ENCODE data around the gene IL25. TPM values are rescaled to one million over a fixed set of nuclear protein-coding genes. Genes with fewer than 3 reads are reported as not detected.
"Not testable (repeated sequence)": the region's sequence is repeated elsewhere in the genome, so short reads cannot be mapped to it uniquely, and the experiment has no call there.

The IL25 gene
- total RNA-seq = not detected
- polyA plus RNA-seq = not detected

DNA sequence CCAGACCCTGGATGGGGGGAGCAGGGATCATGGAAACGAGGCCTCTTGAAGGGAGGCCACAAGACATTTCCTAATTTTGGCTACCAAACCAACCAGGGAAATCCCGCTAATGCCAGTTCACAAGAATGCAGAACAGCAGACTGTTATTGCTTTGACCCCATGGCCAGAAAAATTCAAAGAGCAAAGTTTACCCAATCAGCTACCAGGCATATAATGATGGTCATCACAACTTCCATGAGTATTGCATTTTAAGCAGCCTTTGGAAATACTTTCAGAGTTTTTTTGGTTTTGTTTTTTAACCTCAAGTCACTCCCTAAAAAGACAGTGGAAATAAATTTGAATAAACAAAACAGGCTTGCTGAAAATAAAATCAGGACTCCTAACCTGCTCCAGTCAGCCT is at the start of gene IL25:
Gene IL25 (plus strand): TSS at position 301 of the 400 bp plus-strand sequence.
- Mint-ChIP-seq H3K36me3 (no peaks in the 10 kb centered on the region), H3K4me3 (no peak within 1 kb of the TSS), H3K27ac (no peak within 1 kb of the TSS), H3K9me3 (no peaks in the 10 kb centered on the region), H3K27me3 (peaks cover under 1 to 4% of the 10 kb centered on the region in 2 donors), H3K4me1 (no peaks in the 10 kb centered on the region)
- no peaks in the 10 kb centered on the region for H3K4me1 ChIP-seq (ENCODE audit: insufficient read depth, low read length)
- no peaks in the 10 kb centered on the region for H3K9me3 ChIP-seq (ENCODE audit: control insufficient read depth in 1 of 2, low read length in 2 of 2)
- POLR2A ChIA-PET (ENCODE audit: partially characterized antibody) = no interaction called here
- no peak within 1 kb of the TSS for H3K4me3 ChIP-seq (ENCODE audit: low read length in 2 of 2)
- no peak for DNase-seq
- CTCF ChIA-PET (ENCODE audit: partially characterized antibody) = interaction anchor here (1.0 kb wide), 1 partner anchor 11 kb away, joined by 3 read pairs; no protein-coding TSS in a partner anchor
- intact Hi-C loops (cut with micrococcal nuclease) = no loop called here
- H3K36me3 ChIP-seq (ENCODE audit: insufficient read depth, low read length) = no peaks in the 10 kb centered on the region
- no peak within 1 kb of the TSS for H3K27ac ChIP-seq (ENCODE audit: low read depth, low read length)
- no peaks in the 10 kb centered on the region for H3K27me3 ChIP-seq (ENCODE audit: insufficient read depth, low read length)

GRCh38 chr14:23323838-23324454 is 48.7 kb upstream of the IL25 start:
- H3K27ac ChIP-seq (ENCODE audit: low read depth, low read length) = no peak overlapping the region

DNA sequence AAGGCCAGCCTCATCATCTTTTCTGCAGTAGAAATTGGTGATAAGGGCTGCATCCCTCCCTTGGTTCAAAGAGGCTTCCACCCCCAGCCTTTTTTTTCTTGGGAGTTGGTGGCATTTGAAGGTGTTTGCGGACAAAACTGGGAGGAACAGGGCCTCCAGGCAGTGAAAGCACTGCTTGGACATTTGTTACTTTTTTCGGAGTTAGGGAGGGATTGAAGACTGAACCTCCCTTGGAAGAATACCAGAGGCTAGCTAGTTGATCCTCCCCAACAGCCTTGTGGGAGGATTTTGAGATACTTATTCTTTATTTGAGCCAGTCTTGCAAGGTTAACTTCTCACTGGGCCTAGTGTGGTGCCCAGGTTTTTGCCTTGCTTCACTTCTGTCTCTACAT is 48.2 kb upstream of the IL25 start:
- POLR2A ChIA-PET (ENCODE audit: partially characterized antibody) = interaction anchor here (9.1 kb wide), 1 partner anchor 20 kb away, joined by 373 read pairs; the partner anchor contains the start of genes BCL2L2 and PPP1R3E
- DNase-seq = no peak

More at GRCh38 chr14:23323838-23324454, 48.7 kb upstream of the IL25 start:
- Mint-ChIP-seq H3K4me1 (peaks cover 22 to 41% (median 29%) of the 10 kb centered on the region in 4 donors), H3K27ac (peak overlapping the region in 2 of 7 donors; percentile 17 to 90), H3K36me3 (peaks cover 26 to 45% of the 10 kb centered on the region in 2 donors), H3K27me3 (peaks cover 0 to 2% of the 10 kb centered on the region in 2 donors), H3K4me3 (no peak overlapping the region), H3K9me3 (peaks cover 0 to 2% (median 0%) of the 10 kb centered on the region in 8 donors)
- ChIA-PET POLR2A (ENCODE audit: partially characterized antibody) (interaction anchor here (3.6 to 9.1 kb wide), 2 partner anchors 19 to 31 kb away, joined by 23 to 373 read pairs; partner anchors contain the start of genes BCL2L2 and PPP1R3E), CTCF (ENCODE audit: partially characterized antibody) (interaction anchor here (1.2 to 2.5 kb wide), 5 partner anchors 30 to 205 kb away, joined by 3 to 12 read pairs (median 7); partner anchors contain the start of genes CEBPE and HOMEZ)
- peaks cover 29% of the 10 kb centered on the region for H3K4me1 ChIP-seq (ENCODE audit: insufficient read depth, low read length)
- H3K36me3 ChIP-seq (ENCODE audit: insufficient read depth, low read length) = peaks cover 18% of the 10 kb centered on the region
- intact Hi-C loops (cut with micrococcal nuclease) = loop anchor here (10.0 kb wide), 1 partner anchor 729 kb away; the partner anchor contains the start of gene ABHD4
- no peak for DNase-seq
- H3K4me3 ChIP-seq (ENCODE audit: low read length in 2 of 2) = no peak overlapping the region
- H3K27me3 ChIP-seq (ENCODE audit: insufficient read depth, low read length) = no peaks in the 10 kb centered on the region
- H3K9me3 ChIP-seq (ENCODE audit: control insufficient read depth in 1 of 2, low read length in 2 of 2) = no peaks in the 10 kb centered on the region

DNA sequence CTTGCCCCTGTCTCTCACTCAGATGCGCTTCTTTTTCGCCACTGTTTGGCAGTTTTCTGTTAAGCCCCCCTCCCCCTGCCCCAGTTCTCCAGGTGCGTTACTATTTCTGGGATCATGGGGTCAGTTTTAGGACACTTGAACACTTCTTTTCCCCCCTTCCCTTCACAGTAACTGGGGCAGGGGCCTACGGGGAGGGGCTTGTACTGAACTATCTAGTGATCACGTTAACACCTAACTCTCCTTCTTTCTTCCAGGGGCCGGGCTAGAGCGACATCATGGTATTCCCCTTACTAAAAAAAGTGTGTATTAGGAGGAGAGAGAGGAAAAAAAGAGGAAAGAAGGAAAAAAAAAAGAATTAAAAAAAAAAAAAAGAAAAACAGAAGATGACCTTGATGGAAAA is 47.6 kb upstream of the IL25 start:
- Histone ChIP-seq H3K9me3 (ENCODE audit: control insufficient read depth in 1 of 2, low read length in 2 of 2) (no peaks in the 10 kb centered on the region), H3K36me3 (ENCODE audit: insufficient read depth, low read length) (peaks cover 18% of the 10 kb centered on the region), H3K4me1 (ENCODE audit: insufficient read depth, low read length) (peaks cover 26% of the 10 kb centered on the region), H3K27me3 (ENCODE audit: insufficient read depth, low read length) (no peaks in the 10 kb centered on the region), H3K4me3 (ENCODE audit: low read length in 2 of 2) (no peak overlapping the region), H3K27ac (ENCODE audit: low read depth, low read length) (no peak overlapping the region)
- no peak for DNase-seq
- intact Hi-C loops (cut with micrococcal nuclease) = loop anchor here (10.0 kb wide), 1 partner anchor 730 kb away; the partner anchor contains the start of gene ABHD4
- no peak overlapping the region for H3K4me3 Mint-ChIP-seq
- H3K36me3 Mint-ChIP-seq = peaks cover 26 to 45% of the 10 kb centered on the region in 2 donors
- POLR2A ChIA-PET (ENCODE audit: partially characterized antibody) = interaction anchor here (0.6 to 9.1 kb wide), 2 partner anchors 20 to 1812 kb away, joined by 4 to 373 read pairs; partner anchors contain the start of genes BCL2L2 and PPP1R3E
- no peaks in the 10 kb centered on the region for H3K9me3 Mint-ChIP-seq
- peaks cover 20 to 35% (median 25%) of the 10 kb centered on the region in 4 donors for H3K4me1 Mint-ChIP-seq
- peak overlapping the region in 1 of 7 donors; percentile 8 for H3K27ac Mint-ChIP-seq
- no peaks in the 10 kb centered on the region for H3K27me3 Mint-ChIP-seq
- CTCF ChIA-PET (ENCODE audit: partially characterized antibody) = interaction anchor here (1.2 kb wide), 1 partner anchor 128 kb away, joined by 3 read pairs; no protein-coding TSS in a partner anchor

More for the DNA sequence above, 48.2 kb upstream of the IL25 start:
- H3K27ac Mint-ChIP-seq = no peak overlapping the region
- CTCF ChIA-PET (ENCODE audit: partially characterized antibody) = interaction anchor here (1.2 to 1.7 kb wide), 2 partner anchors 30 to 129 kb away, joined by 3 to 5 read pairs; no protein-coding TSS in a partner anchor
- H3K36me3 Mint-ChIP-seq = peaks cover 26 to 45% of the 10 kb centered on the region in 2 donors
- H3K4me3 Mint-ChIP-seq = no peak overlapping the region
- no peaks in the 10 kb centered on the region for H3K27me3 ChIP-seq (ENCODE audit: insufficient read depth, low read length)
- H3K9me3 ChIP-seq (ENCODE audit: control insufficient read depth in 1 of 2, low read length in 2 of 2) = no peaks in the 10 kb centered on the region
- H3K4me3 ChIP-seq (ENCODE audit: low read length in 2 of 2) = no peak overlapping the region
- peaks cover 18% of the 10 kb centered on the region for H3K36me3 ChIP-seq (ENCODE audit: insufficient read depth, low read length)
- intact Hi-C loops (cut with micrococcal nuclease) = loop anchor here (10.0 kb wide), 1 partner anchor 730 kb away; the partner anchor contains the start of gene ABHD4
- H3K4me1 Mint-ChIP-seq = peaks cover 22 to 40% (median 29%) of the 10 kb centered on the region in 4 donors
- H3K27ac ChIP-seq (ENCODE audit: low read depth, low read length) = no peak overlapping the region
- peaks cover 29% of the 10 kb centered on the region for H3K4me1 ChIP-seq (ENCODE audit: insufficient read depth, low read length)
- peaks cover 0 to 2% (median 0%) of the 10 kb centered on the region in 8 donors for H3K9me3 Mint-ChIP-seq
- peaks cover 0 to 2% of the 10 kb centered on the region in 2 donors for H3K27me3 Mint-ChIP-seq

DNA sequence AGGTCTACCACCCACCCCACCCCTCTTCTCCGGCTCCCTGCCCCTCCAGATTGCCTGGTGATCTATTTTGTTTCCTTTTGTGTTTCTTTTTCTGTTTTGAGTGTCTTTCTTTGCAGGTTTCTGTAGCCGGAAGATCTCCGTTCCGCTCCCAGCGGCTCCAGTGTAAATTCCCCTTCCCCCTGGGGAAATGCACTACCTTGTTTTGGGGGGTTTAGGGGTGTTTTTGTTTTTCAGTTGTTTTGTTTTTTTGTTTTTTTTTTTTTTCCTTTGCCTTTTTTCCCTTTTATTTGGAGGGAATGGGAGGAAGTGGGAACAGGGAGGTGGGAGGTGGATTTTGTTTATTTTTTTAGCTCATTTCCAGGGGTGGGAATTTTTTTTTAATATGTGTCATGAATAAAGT is 46.9 kb upstream of the IL25 start:
- H3K9me3 ChIP-seq (ENCODE audit: control insufficient read depth in 1 of 2, low read length in 2 of 2); H3K27me3 Mint-ChIP-seq; H3K4me3 ChIP-seq (ENCODE audit: low read length in 2 of 2); H3K9me3 Mint-ChIP-seq; H3K4me3 Mint-ChIP-seq; H3K27me3 ChIP-seq (ENCODE audit: insufficient read depth, low read length); DNase-seq; H3K27ac ChIP-seq (ENCODE audit: low read depth, low read length): not testable (repeated sequence)
- Histone ChIP-seq H3K4me1 (ENCODE audit: insufficient read depth, low read length) (peaks cover 19% of the 10 kb centered on the region), H3K36me3 (ENCODE audit: insufficient read depth, low read length) (peaks cover 18% of the 10 kb centered on the region)
- H3K4me1 Mint-ChIP-seq = peaks cover 17 to 28% (median 18%) of the 10 kb centered on the region in 4 donors
- intact Hi-C loops (cut with micrococcal nuclease) = loop anchor here (10.0 kb wide), 1 partner anchor 731 kb away; the partner anchor contains the start of gene ABHD4
- H3K27ac Mint-ChIP-seq = peak overlapping the region in 2 of 7 donors; percentile 75 to 79
- POLR2A ChIA-PET (ENCODE audit: partially characterized antibody) = interaction anchor here (1.0 kb wide), 1 partner anchor 20 kb away, joined by 3 read pairs; no protein-coding TSS in a partner anchor
- CTCF ChIA-PET (ENCODE audit: partially characterized antibody) = interaction anchor here (0.9 to 2.7 kb wide), 8 partner anchors 27 to 231 kb away, joined by 3 to 25 read pairs (median 3); partner anchors contain the start of genes ACIN1 and CMTM5
- H3K36me3 Mint-ChIP-seq = peaks cover 26 to 45% of the 10 kb centered on the region in 2 donors

DNA sequence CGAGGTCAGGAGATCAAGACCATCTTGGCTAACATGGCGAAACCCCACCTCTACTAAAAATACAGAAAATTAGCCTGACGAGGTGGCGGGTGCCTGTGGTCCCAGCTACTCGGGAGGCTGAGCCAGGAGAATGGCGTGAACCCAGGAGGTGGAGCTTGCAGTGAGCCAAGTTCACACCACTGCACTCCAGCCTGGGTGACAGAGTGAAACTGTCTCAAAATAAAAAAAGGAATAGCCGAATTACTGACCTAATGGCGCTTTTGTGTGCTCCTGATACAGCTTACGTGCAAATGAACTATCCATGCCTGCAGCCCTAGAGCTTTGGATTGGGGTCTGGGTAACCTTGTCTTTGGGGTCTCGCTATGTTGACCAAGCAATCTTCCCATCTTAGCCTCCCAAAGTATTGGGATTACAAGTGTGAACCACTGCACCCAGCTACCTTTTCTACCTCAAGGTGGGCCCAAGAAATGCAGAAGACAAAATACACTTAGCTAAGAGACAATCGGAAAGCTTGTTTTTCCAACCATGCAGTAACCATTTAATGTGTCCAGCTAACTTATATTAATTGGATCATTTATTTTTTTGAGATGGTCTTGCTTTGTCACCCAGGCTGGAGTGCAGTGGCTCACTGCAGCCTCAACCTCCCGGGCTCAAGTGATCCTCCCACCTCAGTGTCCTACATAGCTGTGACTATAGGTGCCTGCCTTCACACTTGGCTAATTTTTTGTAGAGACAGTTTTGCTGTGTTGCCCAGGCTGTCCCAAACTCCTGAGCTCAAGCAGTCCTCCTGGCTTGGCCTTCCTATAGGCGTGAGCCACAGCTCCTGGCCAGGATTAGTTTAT is 45.9 kb upstream of the IL25 start:
- no peaks in the 10 kb centered on the region for H3K9me3 Mint-ChIP-seq
- CTCF ChIA-PET (ENCODE audit: partially characterized antibody) = interaction anchor here (0.7 to 2.7 kb wide), 21 partner anchors 10 to 234 kb away, joined by 3 to 25 read pairs (median 4); partner anchors contain the start of genes ACIN1, CMTM5 and PPP1R3E
- no peaks in the 10 kb centered on the region for H3K27me3 ChIP-seq (ENCODE audit: insufficient read depth, low read length)
- no peaks in the 10 kb centered on the region for H3K9me3 ChIP-seq (ENCODE audit: control insufficient read depth in 1 of 2, low read length in 2 of 2)
- peak overlapping the region in 2 of 7 donors; percentile 19 to 57 for H3K27ac Mint-ChIP-seq
- POLR2A ChIA-PET (ENCODE audit: partially characterized antibody) = interaction anchor here (1.0 to 1.5 kb wide), 5 partner anchors 21 to 53 kb away, joined by 3 to 5 read pairs (median 3); partner anchors contain the start of gene HOMEZ
- H3K4me1 ChIP-seq (ENCODE audit: insufficient read depth, low read length) = peaks cover 19% of the 10 kb centered on the region
- H3K36me3 ChIP-seq (ENCODE audit: insufficient read depth, low read length) = peaks cover 18% of the 10 kb centered on the region
- peaks cover 26 to 41% of the 10 kb centered on the region in 2 donors for H3K36me3 Mint-ChIP-seq
- no peak for DNase-seq
- H3K27ac ChIP-seq (ENCODE audit: low read depth, low read length) = no peak overlapping the region
- H3K27me3 Mint-ChIP-seq = peaks cover 0 to 2% of the 10 kb centered on the region in 2 donors
- intact Hi-C loops (cut with micrococcal nuclease) = loop anchor here (10.0 kb wide), 1 partner anchor 732 kb away; the partner anchor contains the start of gene ABHD4
- H3K4me3 ChIP-seq (ENCODE audit: low read length in 2 of 2) = no peak overlapping the region
- peak overlapping the region in 1 of 8 donors; percentile 30 for H3K4me3 Mint-ChIP-seq
- peaks cover 15 to 22% (median 17%) of the 10 kb centered on the region in 4 donors for H3K4me1 Mint-ChIP-seq
